K562 (cell line): ENCODE data around the gene HMBS. TPM values are rescaled to one million over a fixed set of nuclear protein-coding genes. Genes with fewer than 3 reads are reported as not detected.
A peak's percentile ranks its signal among the peaks of the same experiment; 100 is the strongest.

ENCODE experiments used
- ADNP ChIP-seq: fragments of 200-800 bp; sonication (Bioruptor generic); IDR thresholded peaks from 2 replicates; pipeline ENCODE4 v1.6.1; 2016; ENCODE audit warnings: missing genetic modification characterization, missing compliant biosample characterization
- ARID4B ChIP-seq: sonication (generic); formaldehyde crosslinking; IDR thresholded peaks from 2 replicates; pipeline ENCODE4 v1.8.0; 2022; ENCODE audit warnings: mild to moderate bottlenecking, missing genetic modification reagents
- CREB3L1 ChIP-seq: fragments of 450-650 bp; IDR thresholded peaks from 2 replicates; pipeline ENCODE4 v1.6.1; 2014; ENCODE audit warnings: low read depth, mild to moderate bottlenecking, moderate library complexity, borderline replicate concordance
- ELF1 ChIP-seq: fragments of 200-800 bp; sonication (Bioruptor generic); IDR thresholded peaks from 2 replicates; pipeline ENCODE4 v1.6.1; 2016; ENCODE audit warnings: missing genetic modification characterization, missing compliant biosample characterization
- ELF2 ChIP-seq: fragments of 250-450 bp; sonication (Bioruptor Pico); IDR thresholded peaks from 2 replicates; pipeline ENCODE4 v1.5.0; 2021; ENCODE audit warnings: mild to moderate bottlenecking
- ILF3 ChIP-seq: fragments of 450-650 bp; IDR thresholded peaks from 2 replicates; pipeline ENCODE4 v1.6.1; 2018; ENCODE audit warnings: antibody characterized with exemption, mild to moderate bottlenecking, moderate library complexity, borderline replicate concordance
- PCBP2 ChIP-seq: fragments of 200-400 bp; formaldehyde crosslinking; IDR thresholded peaks from 2 replicates; pipeline ENCODE4 v1.6.1; 2018; ENCODE audit warnings: low read length, low read depth, mild to moderate bottlenecking, moderate library complexity; ENCODE audit not compliant: poor library complexity, severe bottlenecking
- PHF20 ChIP-seq: fragments of 450-650 bp; IDR thresholded peaks from 2 replicates; pipeline ENCODE4 v1.6.1; 2018; ENCODE audit not compliant: partially characterized antibody
- RNF2 ChIP-seq: sonication (generic); IDR thresholded peaks from 2 replicates; pipeline ENCODE4 v1.6.1; 2016
- RNF219 ChIP-seq: fragments of 250-450 bp; sonication (Bioruptor Pico); IDR thresholded peaks from 2 replicates; pipeline ENCODE4 v1.5.0; 2022; ENCODE audit warnings: mild to moderate bottlenecking
- SMAD4 ChIP-seq: fragments of 250-450 bp; sonication (Bioruptor Pico); conservative IDR thresholded peaks from 2 replicates; pipeline ENCODE4 v1.8.0; 2021; ENCODE audit warnings: inconsistent platforms, mild to moderate bottlenecking, moderate library complexity
- SOX6 ChIP-seq: fragments of 450-650 bp; IDR thresholded peaks from 2 replicates; pipeline ENCODE4 v1.6.1; 2014; ENCODE audit warnings: mild to moderate bottlenecking
- SP1 ChIP-seq: sonication (generic); formaldehyde crosslinking; IDR thresholded peaks from 2 replicates; pipeline ENCODE4 v1.8.1; 2022; ENCODE audit warnings: mild to moderate bottlenecking, missing genetic modification reagents
- SUPT5H ChIP-seq: fragments of 450-650 bp; IDR thresholded peaks from 2 replicates; pipeline ENCODE4 v1.6.1; 2016
- TSC22D4 ChIP-seq: fragments of 450-650 bp; IDR thresholded peaks from 2 replicates; pipeline ENCODE4 v1.6.1; 2016; ENCODE audit warnings: missing genetic modification characterization, missing biosample characterization, control low read depth
- USF1 ChIP-seq: sonication (generic); formaldehyde crosslinking; IDR thresholded peaks from 2 replicates; pipeline ENCODE4 v1.9.0; 2022; ENCODE audit warnings: mild to moderate bottlenecking, missing genetic modification reagents
- ZKSCAN8 ChIP-seq: fragments of 200-800 bp; sonication (Bioruptor generic); IDR thresholded peaks from 2 replicates; pipeline ENCODE4 v1.6.1; 2016; ENCODE audit warnings: missing genetic modification characterization, missing compliant biosample characterization
- ZNF445 ChIP-seq: fragments of 250-450 bp; sonication (Bioruptor Pico); IDR thresholded peaks from 2 replicates; pipeline ENCODE4 v1.4.0; 2020; ENCODE audit warnings: low read depth, mild to moderate bottlenecking, moderate library complexity
- ZZZ3 ChIP-seq: fragments of 450-650 bp; IDR thresholded peaks from 2 replicates; pipeline ENCODE4 v1.6.1; 2016; ENCODE audit warnings: antibody characterized with exemption, mild to moderate bottlenecking, moderate library complexity
- polyA plus RNA-seq, 8 experiments: library from polyadenylated mRNA; depleted of rRNA in 4 of 8; stranded (reverse) in 5 of 8; unstranded in 3 of 8; fragments of >200 nt; fragmentation: Nextera tagmentation in 2 of 8; fragmentation: Illumina TruSeq in 1 of 8; extraction: Ambion mirVana in 2 of 8; extraction: Trizol in 1 of 8; gene quantifications; 2 replicates each; pipeline versions ENCODE4 v1.2.1 to v1.2.3, GENCODE V29; 2011 to 2014; ENCODE audit warnings: inconsistent platforms in 1 of 8, missing spikeins in 1 of 8
- total RNA-seq, 7 experiments: library from RNA; depleted of rRNA in 6 of 7; stranded (reverse); fragments of >200 nt in 6 of 7; fragmentation: Illumina TruSeq in 2 of 7; extraction: Trizol in 2 of 7; gene quantifications; 2 replicates each; pipeline versions ENCODE4 v1.2.1 to v1.2.3, GENCODE V29; 2011 to 2021; ENCODE audit warnings: low replicate concordance in 1 of 7

HMBS gene
- total and polyA plus RNA-seq, 9 of the 15 experiments (the other 6 are each of a cell fraction or from before 2014, with no cell fraction given) = 56.9 to 385 (median 286) TPM

GRCh38 chr11:119084663-119085436 is at the start of gene HMBS (continued):
- no peak for TF ChIP-seq RNF2
- TF ChIP-seq ARID4B (CRISPR knock-in tag) = no peak
- peak; percentile 78 for TF ChIP-seq USF1 (CRISPR knock-in tag)
- TF ChIP-seq SP1 (CRISPR knock-in tag) = peak; percentile 66
- TF ChIP-seq SUPT5H = peak; percentile 92
- 0 out of 2 replicates have a peak, but pooled peaks have one; percentile 41 for TF ChIP-seq SMAD4 (CRISPR knock-in tag)
- TF ChIP-seq ELF2 (CRISPR knock-in tag) = no peak
- no peak for TF ChIP-seq RNF219 (CRISPR knock-in tag)
- peak; percentile 56; the same call in 1 of the 2 replicates for TF ChIP-seq CREB3L1
- no peak for TF ChIP-seq PCBP2
- TF ChIP-seq ILF3 = no peak
- TF ChIP-seq ADNP (tag) = no peak
- TF ChIP-seq ZZZ3 = no peak
- TF ChIP-seq ZKSCAN8 = peak; percentile 48; the same call in 1 of the 2 replicates
- no peak for TF ChIP-seq TSC22D4 (tag)
- TF ChIP-seq SOX6 = no peak
- peak; percentile 45 for TF ChIP-seq PHF20
- peak; percentile 56; the same call in 1 of the 2 replicates for TF ChIP-seq ELF1
- no peak for TF ChIP-seq ZNF445 (CRISPR knock-in tag)
